K562 (cell line): ENCODE results near the gene ZNF467. TPM values are rescaled to one million over a fixed set of nuclear protein-coding genes. Genes with fewer than 3 reads are reported as not detected.
A peak's percentile ranks its signal among the peaks of the same experiment; 100 is the strongest.

Source experiments
- E2F3 ChIP-seq: fragments of 250-450 bp; sonication (Bioruptor Pico); IDR thresholded peaks from 2 replicates; pipeline ENCODE4 v1.4.0; 2020; ENCODE audit warnings: mild to moderate bottlenecking
- FIP1L1 ChIP-seq: fragments of 200-400 bp; formaldehyde crosslinking; IDR thresholded peaks from 2 replicates; pipeline ENCODE4 v1.6.1; 2018; ENCODE audit warnings: mild to moderate bottlenecking, low read depth, low read length; ENCODE audit not compliant: poor library complexity, severe bottlenecking
- HDAC1 ChIP-seq, 2 experiments: fragments of 450-650 bp; IDR thresholded peaks; 2 replicates each; pipeline ENCODE4 v1.6.1; 2016 to 2017; ENCODE audit warnings: inconsistent platforms in 1 of 2, mild to moderate bottlenecking in 1 of 2, moderate library complexity in 1 of 2
- HMGN3 ChIP-seq: IDR thresholded peaks from 2 replicates; pipeline ENCODE4 v1.6.1; 2011; ENCODE audit warnings: borderline replicate concordance, low read depth, mild to moderate bottlenecking, mixed read lengths, low read length; ENCODE audit not compliant: insufficient read length; ENCODE audit errors: extremely low read depth
- L3MBTL2 ChIP-seq: fragments of 450-650 bp; IDR thresholded peaks from 2 replicates; pipeline ENCODE4 v1.6.1; 2016; ENCODE audit warnings: mild to moderate bottlenecking, moderate library complexity
- MAZ ChIP-seq, 2 experiments: fragments of 450-650 bp in 1 of 2; sonication (generic) in 1 of 2; formaldehyde crosslinking; IDR thresholded peaks in 1 of 2; conservative IDR thresholded peaks in 1 of 2; 2 replicates each; pipeline versions ENCODE4 v1.4.0 to v1.5.0; 2020; ENCODE audit warnings: mild to moderate bottlenecking in 1 of 2, missing genetic modification reagents in 1 of 2
- SP1 ChIP-seq: sonication (generic); formaldehyde crosslinking; IDR thresholded peaks from 2 replicates; pipeline ENCODE4 v1.8.1; 2022; ENCODE audit warnings: mild to moderate bottlenecking, missing genetic modification reagents
- ZNF444 ChIP-seq: fragments of 250-450 bp; sonication (Bioruptor Pico); IDR thresholded peaks from 2 replicates; pipeline ENCODE4 v1.4.0; 2020; ENCODE audit warnings: mild to moderate bottlenecking, moderate library complexity
- polyA plus RNA-seq, 8 experiments: library from polyadenylated mRNA; depleted of rRNA in 4 of 8; stranded (reverse) in 5 of 8; unstranded in 3 of 8; fragments of >200 nt; fragmentation: Nextera tagmentation in 2 of 8; fragmentation: Illumina TruSeq in 1 of 8; extraction: Ambion mirVana in 2 of 8; extraction: Trizol in 1 of 8; gene quantifications; 2 replicates each; pipeline versions ENCODE4 v1.2.1 to v1.2.3, GENCODE V29; 2011 to 2014; ENCODE audit warnings: inconsistent platforms in 1 of 8, missing spikeins in 1 of 8
- total RNA-seq, 7 experiments: library from RNA; depleted of rRNA in 6 of 7; stranded (reverse); fragments of >200 nt in 6 of 7; fragmentation: Illumina TruSeq in 2 of 7; extraction: Trizol in 2 of 7; gene quantifications; 2 replicates each; pipeline versions ENCODE4 v1.2.1 to v1.2.3, GENCODE V29; 2011 to 2021; ENCODE audit warnings: low replicate concordance in 1 of 7
- TF ChIP-seq, protein P1 (sequence below), 2 experiments: fragments of 450-650 bp; formaldehyde crosslinking in 1 of 2; IDR thresholded peaks; 2 replicates each; pipeline versions ENCODE4 v1.4.0 to v1.6.1; 2014 to 2020; ENCODE audit warnings: mild to moderate bottlenecking in 2 of 2, borderline replicate concordance in 1 of 2, low read depth in 1 of 2

ZNF467 gene
- total and polyA plus RNA-seq, 9 of the 15 experiments (the other 6 are each of a cell fraction or from before 2014, with no cell fraction given): 0.32 to 14.2 (median 1.7) TPM

GRCh38 chr7:149772956-149773434 is 393 bp downstream of the ZNF467 start (continued):
- TF ChIP-seq SP1: no peak
- peak; percentile 68 for TF ChIP-seq FIP1L1
- peak; percentile 19 for TF ChIP-seq HMGN3
- TF ChIP-seq HDAC1 (IDR thresholded peaks at IDR 0.05): 0 out of 4 replicates have a peak, but pooled peaks of 1 of the 2 experiments have one; percentile 11
- no peak for TF ChIP-seq E2F3 (CRISPR knock-in tag)
- TF ChIP-seq, protein P1, sequence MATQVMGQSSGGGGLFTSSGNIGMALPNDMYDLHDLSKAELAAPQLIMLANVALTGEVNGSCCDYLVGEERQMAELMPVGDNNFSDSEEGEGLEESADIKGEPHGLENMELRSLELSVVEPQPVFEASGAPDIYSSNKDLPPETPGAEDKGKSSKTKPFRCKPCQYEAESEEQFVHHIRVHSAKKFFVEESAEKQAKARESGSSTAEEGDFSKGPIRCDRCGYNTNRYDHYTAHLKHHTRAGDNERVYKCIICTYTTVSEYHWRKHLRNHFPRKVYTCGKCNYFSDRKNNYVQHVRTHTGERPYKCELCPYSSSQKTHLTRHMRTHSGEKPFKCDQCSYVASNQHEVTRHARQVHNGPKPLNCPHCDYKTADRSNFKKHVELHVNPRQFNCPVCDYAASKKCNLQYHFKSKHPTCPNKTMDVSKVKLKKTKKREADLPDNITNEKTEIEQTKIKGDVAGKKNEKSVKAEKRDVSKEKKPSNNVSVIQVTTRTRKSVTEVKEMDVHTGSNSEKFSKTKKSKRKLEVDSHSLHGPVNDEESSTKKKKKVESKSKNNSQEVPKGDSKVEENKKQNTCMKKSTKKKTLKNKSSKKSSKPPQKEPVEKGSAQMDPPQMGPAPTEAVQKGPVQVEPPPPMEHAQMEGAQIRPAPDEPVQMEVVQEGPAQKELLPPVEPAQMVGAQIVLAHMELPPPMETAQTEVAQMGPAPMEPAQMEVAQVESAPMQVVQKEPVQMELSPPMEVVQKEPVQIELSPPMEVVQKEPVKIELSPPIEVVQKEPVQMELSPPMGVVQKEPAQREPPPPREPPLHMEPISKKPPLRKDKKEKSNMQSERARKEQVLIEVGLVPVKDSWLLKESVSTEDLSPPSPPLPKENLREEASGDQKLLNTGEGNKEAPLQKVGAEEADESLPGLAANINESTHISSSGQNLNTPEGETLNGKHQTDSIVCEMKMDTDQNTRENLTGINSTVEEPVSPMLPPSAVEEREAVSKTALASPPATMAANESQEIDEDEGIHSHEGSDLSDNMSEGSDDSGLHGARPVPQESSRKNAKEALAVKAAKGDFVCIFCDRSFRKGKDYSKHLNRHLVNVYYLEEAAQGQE (IDR thresholded peaks at IDR 0.05; ENCODE audit: borderline replicate concordance): no peak
- TF ChIP-seq, protein P1 (CRISPR knock-in tag; IDR thresholded peaks at IDR 0.05; ENCODE audit: low read depth): 0 out of 2 replicates have a peak, but pooled peaks have one; percentile 43
- TF ChIP-seq ZNF444: 0 out of 2 replicates have a peak, but pooled peaks have one; percentile 37
- TF ChIP-seq MAZ (CRISPR knock-in tag; conservative IDR thresholded peaks at IDR 0.05 in 1 of 2, IDR thresholded peaks at IDR 0.05 in 1 of 2): peak in 1 of 2 experiments; percentile 65; a peak in 3 of 4 replicates
- TF ChIP-seq L3MBTL2: 0 out of 2 replicates have a peak, but pooled peaks have one; percentile 6
